Calu3 (cell line): ENCODE results near the gene TNPO1. TPM values are rescaled to one million over a fixed set of nuclear protein-coding genes. Genes with fewer than 3 reads are reported as not detected.
A peak's percentile ranks its signal among the peaks of the same experiment; 100 is the strongest.

Experiments used
- BruUV-seq: library from RNA; stranded (reverse); fragments of 400-500 nt; replicated peaks from 2 replicates; lab custom pipeline; 2021; lab: Mats Ljungman, UMichigan
- CTCF ChIA-PET: fragments of 300-600 bp; sonication (Branson Sonifier 250); formaldehyde crosslinking; loops from one replicate; lab custom pipeline; 2022; ENCODE audit warnings: antibody characterized with exemption; lab: Charles Lee
- DNase-seq: peaks from one replicate; pipeline ENCODE4 v3.0.0; 2022
- H3K27ac Mint-ChIP-seq: one replicate; pipeline ENCODE4 v1.8.0; 2022; ENCODE audit warnings: mixed read lengths; ENCODE audit not compliant: unreplicated experiment
- H3K27me3 Mint-ChIP-seq: one replicate; pipeline ENCODE4 v1.8.0; 2022; ENCODE audit warnings: mixed read lengths; ENCODE audit not compliant: unreplicated experiment
- H3K36me3 Mint-ChIP-seq: one replicate; pipeline ENCODE4 v1.8.0; 2022; ENCODE audit warnings: mild to moderate bottlenecking, moderate library complexity, mixed read lengths; ENCODE audit not compliant: insufficient read depth, unreplicated experiment
- H3K4me1 Mint-ChIP-seq: one replicate; pipeline ENCODE4 v1.8.0; 2022; ENCODE audit warnings: mild to moderate bottlenecking, low read depth, mixed read lengths; ENCODE audit not compliant: unreplicated experiment
- H3K4me3 Mint-ChIP-seq: one replicate; pipeline ENCODE4 v1.8.0; 2022; ENCODE audit warnings: mild to moderate bottlenecking, low read depth, moderate library complexity, mixed read lengths; ENCODE audit not compliant: unreplicated experiment
- H3K9me3 Mint-ChIP-seq: one replicate; pipeline ENCODE4 v1.8.0; 2022; ENCODE audit warnings: low read depth, mixed read lengths; ENCODE audit not compliant: unreplicated experiment
- intact Hi-C: fragments of 100-400 bp; cut with micrococcal nuclease; formaldehyde crosslinking; loops from one replicate; pipeline ENCODE4 v1.10.0; 2022; ENCODE audit not compliant: unreplicated experiment
- total RNA-seq: library from RNA; stranded (reverse); gene quantifications from 2 replicates; pipeline ENCODE4 v1.2.3, GENCODE V29; 2022
- TF ChIP-seq, protein P1 (sequence below): fragments of 200-600 bp; IDR thresholded peaks from one replicate; pipeline ENCODE4 v1.8.0; 2022; ENCODE audit warnings: antibody characterized with exemption; ENCODE audit not compliant: unreplicated experiment

Gene TNPO1
- total RNA-seq, 1 experiment from 2014 or later = 138 TPM

- peaks cover 69% of the 10 kb centered on the region for H3K4me1 Mint-ChIP-seq
- H3K27ac Mint-ChIP-seq = no peak overlapping the region
- H3K9me3 Mint-ChIP-seq = no peaks in the 10 kb centered on the region
- TF ChIP-seq, protein P1, sequence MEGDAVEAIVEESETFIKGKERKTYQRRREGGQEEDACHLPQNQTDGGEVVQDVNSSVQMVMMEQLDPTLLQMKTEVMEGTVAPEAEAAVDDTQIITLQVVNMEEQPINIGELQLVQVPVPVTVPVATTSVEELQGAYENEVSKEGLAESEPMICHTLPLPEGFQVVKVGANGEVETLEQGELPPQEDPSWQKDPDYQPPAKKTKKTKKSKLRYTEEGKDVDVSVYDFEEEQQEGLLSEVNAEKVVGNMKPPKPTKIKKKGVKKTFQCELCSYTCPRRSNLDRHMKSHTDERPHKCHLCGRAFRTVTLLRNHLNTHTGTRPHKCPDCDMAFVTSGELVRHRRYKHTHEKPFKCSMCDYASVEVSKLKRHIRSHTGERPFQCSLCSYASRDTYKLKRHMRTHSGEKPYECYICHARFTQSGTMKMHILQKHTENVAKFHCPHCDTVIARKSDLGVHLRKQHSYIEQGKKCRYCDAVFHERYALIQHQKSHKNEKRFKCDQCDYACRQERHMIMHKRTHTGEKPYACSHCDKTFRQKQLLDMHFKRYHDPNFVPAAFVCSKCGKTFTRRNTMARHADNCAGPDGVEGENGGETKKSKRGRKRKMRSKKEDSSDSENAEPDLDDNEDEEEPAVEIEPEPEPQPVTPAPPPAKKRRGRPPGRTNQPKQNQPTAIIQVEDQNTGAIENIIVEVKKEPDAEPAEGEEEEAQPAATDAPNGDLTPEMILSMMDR = no peak
- BruUV-seq = no TSS peak
- no peaks in the 10 kb centered on the region for H3K36me3 Mint-ChIP-seq
- intact Hi-C loops = no loop called here
- no peaks in the 10 kb centered on the region for H3K27me3 Mint-ChIP-seq
- CTCF ChIA-PET = no interaction called here
- no peak overlapping the region for H3K4me3 Mint-ChIP-seq
- DNase-seq = no peak
Measured at GRCh38 chr5:72836810-72837209, 20.3 kb downstream of the TNPO1 start.

- no peaks in the 10 kb centered on the region for H3K27me3 Mint-ChIP-seq
- no peak for DNase-seq
- peak overlapping the region; percentile 5 for H3K27ac Mint-ChIP-seq
- peaks cover 77% of the 10 kb centered on the region for H3K4me1 Mint-ChIP-seq
- TF ChIP-seq, protein P1 = no peak
- no peak overlapping the region for H3K4me3 Mint-ChIP-seq
- no TSS peak for BruUV-seq
- intact Hi-C loops = no loop called here
- no peaks in the 10 kb centered on the region for H3K9me3 Mint-ChIP-seq
- CTCF ChIA-PET = interaction anchor here (0.6 kb wide), 1 partner anchor 21 kb away, joined by 7 read pairs; no protein-coding TSS in a partner anchor
- H3K36me3 Mint-ChIP-seq = no peaks in the 10 kb centered on the region
Measured at GRCh38 chr5:72837524-72838096, 21.1 kb downstream of the TNPO1 start.

DNA sequence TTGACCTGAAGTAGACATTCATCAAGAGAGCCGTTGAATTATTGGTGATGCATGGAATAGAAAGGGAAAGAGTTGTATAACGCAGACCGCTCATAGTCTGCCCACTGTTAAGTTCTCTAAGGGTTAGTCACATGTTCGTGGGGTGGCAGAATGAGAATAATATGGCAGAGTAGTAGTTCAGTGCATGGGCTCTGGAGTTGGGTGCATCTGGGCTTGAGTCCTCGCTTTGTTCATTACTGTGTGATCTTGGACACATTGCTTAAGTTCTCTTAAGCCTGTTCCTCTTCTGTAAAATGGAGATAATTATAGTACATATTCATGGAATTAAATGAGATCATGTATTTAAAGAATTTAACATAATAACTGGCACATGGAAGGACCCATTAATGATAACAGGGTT lies 23.6 kb downstream of the TNPO1 start:
- peak overlapping the region; percentile 15 for H3K27ac Mint-ChIP-seq
- H3K4me1 Mint-ChIP-seq = peaks cover 98% of the 10 kb centered on the region
- no peaks in the 10 kb centered on the region for H3K9me3 Mint-ChIP-seq
- CTCF ChIA-PET = interaction anchor here (1.5 kb wide), 1 partner anchor 229 kb away, joined by 4 read pairs; no protein-coding TSS in a partner anchor
- H3K4me3 Mint-ChIP-seq = peak overlapping the region; percentile 1
- intact Hi-C loops = loop anchor here (10.0 kb wide), 2 partner anchors 225 to 475 kb away; no protein-coding TSS in a partner anchor
- TF ChIP-seq, protein P1 = no peak
- H3K36me3 Mint-ChIP-seq = no peaks in the 10 kb centered on the region
- no TSS peak for BruUV-seq
- no peak for DNase-seq
- no peaks in the 10 kb centered on the region for H3K27me3 Mint-ChIP-seq

DNA sequence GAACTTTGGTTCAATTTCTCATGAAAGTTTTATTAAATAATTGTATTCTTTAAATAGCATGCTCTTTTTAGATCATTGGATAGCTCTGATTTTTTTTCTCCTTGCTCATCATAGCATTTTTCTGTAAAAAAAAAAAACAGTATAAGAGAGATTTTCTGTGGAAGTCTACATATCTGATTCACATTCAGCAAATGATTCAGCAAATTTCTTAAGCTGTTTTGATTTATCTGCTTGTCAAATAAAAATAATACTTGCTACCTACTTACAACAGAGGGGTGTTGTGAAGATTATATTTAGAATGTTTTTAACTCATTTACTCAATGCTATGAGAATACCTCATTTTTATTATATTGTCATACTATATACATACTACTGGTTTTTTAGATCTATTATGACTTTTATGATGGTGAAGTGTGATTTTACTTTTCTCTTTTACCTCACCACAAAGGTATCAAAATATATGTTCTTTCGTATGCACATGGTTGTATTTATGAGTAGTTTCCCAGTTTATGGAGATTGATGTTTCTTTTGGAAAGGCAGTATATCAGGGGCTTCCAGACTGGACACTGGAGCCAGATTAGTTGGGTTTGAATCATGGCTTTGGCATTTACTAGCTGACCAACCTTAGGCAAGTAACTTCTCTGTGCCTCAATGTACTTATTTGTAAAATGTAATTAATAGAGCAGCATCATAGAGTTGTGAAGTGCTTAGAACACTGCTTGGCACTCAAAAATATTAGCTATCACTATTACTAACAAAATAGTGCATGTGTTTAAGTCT lies 25.5 kb downstream of the TNPO1 start:
- intact Hi-C loops = loop anchor here (10.0 kb wide), 2 partner anchors 227 to 477 kb away; no protein-coding TSS in a partner anchor
- BruUV-seq = no TSS peak
- TF ChIP-seq, protein P1 = no peak
- Mint-ChIP-seq H3K9me3 (no peaks in the 10 kb centered on the region), H3K27me3 (no peaks in the 10 kb centered on the region), H3K4me1 (peaks cover 95% of the 10 kb centered on the region), H3K27ac (peak overlapping the region; percentile 15), H3K36me3 (no peaks in the 10 kb centered on the region), H3K4me3 (no peak overlapping the region)
- CTCF ChIA-PET = interaction anchor here (0.6 to 1.4 kb wide), 2 partner anchors 231 to 618 kb away, joined by 3 to 9 read pairs; no protein-coding TSS in a partner anchor
- no peak for DNase-seq
